Esophagus squamous epithelium (tissue), 5 donors: ENCODE measurements around the gene PLCXD1. TPM values are rescaled to one million over a fixed set of nuclear protein-coding genes. Genes with fewer than 3 reads are reported as not detected.
A peak's percentile ranks its signal among the peaks of the same experiment; 100 is the strongest.

Experiments used
- DNase-seq: peaks from one replicate; lab custom pipeline; 2025; lab: John Stamatoyannopoulos, UW
- H3K27ac ChIP-seq, 4 donors: fragments of 200-600 bp; sonication (generic); one replicate each; pipeline ENCODE4 v1.5.1; 2016 to 2019; ENCODE audit warnings: mild to moderate bottlenecking in 1 of 4
- H3K27me3 ChIP-seq, 4 donors: fragments of 200-600 bp; sonication (generic); 1 replicate in 3 of 4; 2 replicates in 1 of 4; pipeline versions ENCODE4 v1.5.1 to v1.6.0; 2017 to 2021; ENCODE audit warnings: antibody characterized with exemption in 1 of 4
- H3K36me3 ChIP-seq, 3 donors: fragments of 200-600 bp; sonication (generic); one replicate each; pipeline ENCODE4 v1.5.1; 2016 to 2019
- H3K4me1 ChIP-seq, 3 donors: fragments of 200-600 bp; sonication (generic); one replicate each; pipeline ENCODE4 v1.5.1; 2017 to 2019
- H3K4me3 ChIP-seq, 4 donors: fragments of 200-600 bp; sonication (generic); 1 replicate in 3 of 4; 2 replicates in 1 of 4; pipeline ENCODE4 v1.5.1; 2016 to 2019; ENCODE audit warnings: mild to moderate bottlenecking in 2 of 4, moderate library complexity in 1 of 4
- H3K9me3 ChIP-seq, 3 donors: fragments of 200-600 bp; sonication (generic); one replicate each; pipeline ENCODE4 v1.5.1; 2016 to 2019
- CTCF ChIP-seq, 6 experiments: fragments of 450-650 bp in 4 of 6; fragments of 200-600 bp in 2 of 6; sonication (generic) in 2 of 6; IDR thresholded peaks; one replicate each; pipeline ENCODE4 v1.5.1; 2016 to 2019; ENCODE audit warnings: antibody characterized with exemption in 6 of 6, mild to moderate bottlenecking in 4 of 6, moderate library complexity in 4 of 6
- POLR2A ChIP-seq, 4 donors: fragments of 450-650 bp; IDR thresholded peaks; one replicate each; pipeline ENCODE4 v1.6.1; 2017; ENCODE audit warnings: antibody characterized with exemption in 4 of 4, mild to moderate bottlenecking in 4 of 4, moderate library complexity in 3 of 4
- WGBS, 2 donors: methylation state at CpG; one replicate each; pipeline ENCODE4 v1.1.5; 2018; 5-methylcytosine and 5-hydroxymethylcytosine counted together
- intact Hi-C: fragments of 100-400 bp; cut with DNase I; formaldehyde crosslinking; loops from one replicate; pipeline ENCODE4 v1.15.0; 2022
- total RNA-seq, 4 donors: library from RNA; depleted of rRNA; stranded (reverse); fragments of >200 nt; gene quantifications; one replicate each; pipeline ENCODE4 v1.1.0, GENCODE V29; 2016
- donor health status: DM: yes; HTN: yes; CAD: no.

PLCXD1 gene
- total RNA-seq, 4 donors from 2014 or later = 5.7 to 27.1 (median 18.3) TPM

- H3K4me1 ChIP-seq = no peaks in the 10 kb centered on the region
- no peak overlapping the region for H3K4me3 ChIP-seq
- no peaks in the 10 kb centered on the region for H3K36me3 ChIP-seq
- H3K27me3 ChIP-seq = no peaks in the 10 kb centered on the region
- H3K9me3 ChIP-seq = no peaks in the 10 kb centered on the region
- no peak for DNase-seq
- H3K27ac ChIP-seq = no peak overlapping the region
- TF ChIP-seq CTCF (IDR thresholded peaks at IDR 0.05) (no peak), POLR2A (IDR thresholded peaks at IDR 0.05) (no peak)
- intact Hi-C loops = no loop called here
- 87% methylated on average over 7 of the region's 33 CpGs; no CpG with 5 or more reads in 1 of the 2 donors for WGBS, 2 donors
These were observed 13.4 kb upstream of the PLCXD1 start for GRCh38 chrX:267771-268261.

- H3K27me3 ChIP-seq = no peaks in the 10 kb centered on the region
- intact Hi-C loops = no loop called here
- peaks cover 2 to 8% (median 6%) of the 10 kb centered on the region in 3 donors for H3K4me1 ChIP-seq
- TF ChIP-seq CTCF (IDR thresholded peaks at IDR 0.05) (no peak), POLR2A (IDR thresholded peaks at IDR 0.05) (no peak)
- WGBS, 2 donors = 74 to 81% methylated on average over 3 to 10 of the region's 21 CpGs
- no peak overlapping the region for H3K27ac ChIP-seq
- H3K4me3 ChIP-seq = no peak overlapping the region
- H3K36me3 ChIP-seq = no peaks in the 10 kb centered on the region
- no peak for DNase-seq
- H3K9me3 ChIP-seq = no peaks in the 10 kb centered on the region
These were observed 10.3 kb upstream of the PLCXD1 start for GRCh38 chrX:270848-271367.

GRCh38 chrX:274904-275475 lies 6.2 kb upstream of the PLCXD1 start:
- intact Hi-C loops = no loop called here
- WGBS, 2 donors = 46 to 71% methylated on average over 3 to 4 of the region's 16 CpGs

GRCh38 chrX:275476-275966 lies 5.7 kb upstream of the PLCXD1 start:
- WGBS, 2 donors = 34 to 42% methylated on average over 6 to 11 of the region's 32 CpGs
- DNase-seq = no peak
- Histone ChIP-seq H3K4me3 (peak overlapping the region; percentile 47 to 75 (median 70)), H3K4me1 (peaks cover 8 to 24% (median 12%) of the 10 kb centered on the region in 3 donors), H3K27ac (peak overlapping the region in 3 of 4 donors; percentile 78 to 89 (median 86)), H3K9me3 (no peaks in the 10 kb centered on the region), H3K27me3 (no peaks in the 10 kb centered on the region), H3K36me3 (no peaks in the 10 kb centered on the region)
- TF ChIP-seq POLR2A (IDR thresholded peaks at IDR 0.05) = no peak
- no peak for TF ChIP-seq CTCF (IDR thresholded peaks at IDR 0.05)
- intact Hi-C loops = no loop called here

More at GRCh38 chrX:274904-275475, 6.2 kb upstream of the PLCXD1 start:
- peak overlapping the region in 1 of 4 donors; percentile 86 for H3K27ac ChIP-seq
- no peak for DNase-seq
- no peaks in the 10 kb centered on the region for H3K9me3 ChIP-seq
- peak overlapping the region in 2 of 4 donors; percentile 73 to 75 for H3K4me3 ChIP-seq
- TF ChIP-seq CTCF (IDR thresholded peaks at IDR 0.05) = no peak
- no peak for TF ChIP-seq POLR2A (IDR thresholded peaks at IDR 0.05)
- no peaks in the 10 kb centered on the region for H3K36me3 ChIP-seq
- no peaks in the 10 kb centered on the region for H3K27me3 ChIP-seq
- H3K4me1 ChIP-seq = peaks cover 8 to 24% (median 12%) of the 10 kb centered on the region in 3 donors

GRCh38 chrX:275967-276580 lies 5.1 kb upstream of the PLCXD1 start:
- Histone ChIP-seq H3K27ac (peak overlapping the region; percentile 25 to 89 (median 82)), H3K4me3 (peak overlapping the region; percentile 47 to 75 (median 70)), H3K9me3 (no peaks in the 10 kb centered on the region), H3K36me3 (no peaks in the 10 kb centered on the region), H3K27me3 (no peaks in the 10 kb centered on the region), H3K4me1 (peaks cover 8 to 25% (median 12%) of the 10 kb centered on the region in 3 donors)
- TF ChIP-seq CTCF (IDR thresholded peaks at IDR 0.05) (peak in 3 of 6 experiments; percentile 7 to 35 (median 17)), POLR2A (IDR thresholded peaks at IDR 0.05) (peak in 2 of 4 donors; percentile 41 to 54)
- no peak for DNase-seq
- intact Hi-C loops = no loop called here
- 10% methylated on average over 2 of the region's 36 CpGs; no CpG with 5 or more reads in 1 of the 2 donors for WGBS, 2 donors
